Suprapubic skin (tissue), 4 donors: ENCODE data around the gene MOSMO.

Experiments
- EP300 ChIP-seq: sonication (generic); formaldehyde crosslinking; IDR thresholded peaks from one replicate; pipeline ENCODE4 v1.6.1; 2017; ENCODE audit warnings: antibody characterized with exemption
- POLR2AphosphoS5 ChIP-seq, 3 donors: sonication (generic); formaldehyde crosslinking; IDR thresholded peaks; one replicate each; pipeline ENCODE4 v1.6.1; 2017; ENCODE audit warnings: antibody characterized with exemption in 3 of 3
- TF ChIP-seq, protein P1 (sequence below), 2 donors: fragments of 200-600 bp in 1 of 2; fragments of 450-650 bp in 1 of 2; sonication (generic) in 1 of 2; IDR thresholded peaks; one replicate each; pipeline ENCODE4 v1.5.1; 2016 to 2019; ENCODE audit warnings: antibody characterized with exemption in 2 of 2, mild to moderate bottlenecking in 1 of 2, moderate library complexity in 1 of 2

DNA sequence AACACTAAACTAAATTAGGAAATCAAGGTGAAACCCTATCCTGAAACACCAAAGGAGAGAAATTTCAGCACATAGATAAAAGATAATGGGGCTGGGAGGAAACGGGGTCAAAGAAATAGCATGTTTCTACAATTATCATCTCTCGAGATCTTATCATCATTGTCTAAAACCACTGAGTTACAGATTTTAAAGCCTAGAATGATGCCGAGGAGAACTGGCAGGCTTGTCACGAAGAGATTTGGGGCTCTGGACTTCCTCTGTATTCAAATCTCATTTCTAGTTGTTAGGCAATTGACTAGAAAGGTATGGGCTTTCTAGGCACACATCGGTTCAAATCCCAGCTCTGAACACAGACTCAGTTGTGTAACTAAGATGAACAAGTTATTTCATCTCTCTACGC is 16.3 kb upstream of the MOSMO start:
- TF ChIP-seq, protein P1, sequence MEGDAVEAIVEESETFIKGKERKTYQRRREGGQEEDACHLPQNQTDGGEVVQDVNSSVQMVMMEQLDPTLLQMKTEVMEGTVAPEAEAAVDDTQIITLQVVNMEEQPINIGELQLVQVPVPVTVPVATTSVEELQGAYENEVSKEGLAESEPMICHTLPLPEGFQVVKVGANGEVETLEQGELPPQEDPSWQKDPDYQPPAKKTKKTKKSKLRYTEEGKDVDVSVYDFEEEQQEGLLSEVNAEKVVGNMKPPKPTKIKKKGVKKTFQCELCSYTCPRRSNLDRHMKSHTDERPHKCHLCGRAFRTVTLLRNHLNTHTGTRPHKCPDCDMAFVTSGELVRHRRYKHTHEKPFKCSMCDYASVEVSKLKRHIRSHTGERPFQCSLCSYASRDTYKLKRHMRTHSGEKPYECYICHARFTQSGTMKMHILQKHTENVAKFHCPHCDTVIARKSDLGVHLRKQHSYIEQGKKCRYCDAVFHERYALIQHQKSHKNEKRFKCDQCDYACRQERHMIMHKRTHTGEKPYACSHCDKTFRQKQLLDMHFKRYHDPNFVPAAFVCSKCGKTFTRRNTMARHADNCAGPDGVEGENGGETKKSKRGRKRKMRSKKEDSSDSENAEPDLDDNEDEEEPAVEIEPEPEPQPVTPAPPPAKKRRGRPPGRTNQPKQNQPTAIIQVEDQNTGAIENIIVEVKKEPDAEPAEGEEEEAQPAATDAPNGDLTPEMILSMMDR (IDR thresholded peaks at IDR 0.05): no peak
- TF ChIP-seq POLR2AphosphoS5 (IDR thresholded peaks at IDR 0.05) (no peak), EP300 (no peak)
